HL-60 (cell line): Measurements from ENCODE around the gene TTC27.

ENCODE experiments used
- CTCF ChIP-seq: IDR thresholded peaks from one replicate; pipeline ENCODE4 v1.5.1; 2011; ENCODE audit warnings: low read length, control low read depth, inconsistent platforms; ENCODE audit not compliant: insufficient read depth
- GABPA ChIP-seq: IDR thresholded peaks from 2 replicates; pipeline ENCODE4 v1.6.1; 2012; ENCODE audit warnings: low read depth

- TF ChIP-seq GABPA (no peak), CTCF (no peak)
Measured at GRCh38 chr2:32820088-32820487, 192.2 kb downstream of the TTC27 start.
